Upper lobe of left lung (tissue), 6 donors: ENCODE measurements around the gene PIGU. TPM values are rescaled to one million over a fixed set of nuclear protein-coding genes. Genes with fewer than 3 reads are reported as not detected.

ENCODE experiments used
- ATAC-seq, 2 donors: fragments of 200-7000 bp; cut with Tn5 transposase; one replicate each; pipeline ENCODE4 v1.9.1; 2022; ENCODE audit warnings: mild to moderate bottlenecking in 2 of 2, moderate library complexity in 2 of 2; ENCODE audit not compliant: low FRiP score in 2 of 2
- DNase-seq, 2 donors: peaks; one replicate each; pipeline ENCODE4 v3.0.0-alpha.2; 2019 to 2020
- H3K27ac ChIP-seq, 4 donors: fragments of 200-600 bp; sonication (generic); one replicate each; pipeline ENCODE4 v1.5.1; 2016 to 2019
- H3K27me3 ChIP-seq, 4 donors: fragments of 200-600 bp; sonication (generic); one replicate each; pipeline ENCODE4 v1.5.1; 2017 to 2019
- H3K36me3 ChIP-seq, 4 donors: fragments of 200-600 bp; sonication (generic); one replicate each; pipeline ENCODE4 v1.5.1; 2016 to 2019
- H3K4me1 ChIP-seq, 4 donors: fragments of 200-600 bp; sonication (generic); one replicate each; pipeline ENCODE4 v1.5.1; 2018 to 2019
- H3K4me3 ChIP-seq, 4 donors: fragments of 200-600 bp; sonication (generic); one replicate each; pipeline ENCODE4 v1.5.1; 2017 to 2019; ENCODE audit warnings: mild to moderate bottlenecking in 2 of 4, moderate library complexity in 1 of 4
- H3K9me3 ChIP-seq, 4 donors: fragments of 200-600 bp; sonication (generic); one replicate each; pipeline ENCODE4 v1.5.1; 2018 to 2019
- CTCF ChIP-seq, 6 experiments: fragments of 450-650 bp in 4 of 6; fragments of 200-600 bp in 2 of 6; sonication (generic) in 2 of 6; IDR thresholded peaks; one replicate each; pipeline ENCODE4 v1.5.1; 2016 to 2019; ENCODE audit warnings: antibody characterized with exemption in 6 of 6
- EP300 ChIP-seq, 4 donors: sonication (generic); formaldehyde crosslinking; IDR thresholded peaks; one replicate each; pipeline ENCODE4 v1.5.1; 2017; ENCODE audit warnings: antibody characterized with exemption in 4 of 4, control low read depth in 2 of 4
- POLR2A ChIP-seq, 4 donors: fragments of 450-650 bp; IDR thresholded peaks; one replicate each; pipeline ENCODE4 v1.5.1; 2016 to 2017; ENCODE audit warnings: antibody characterized with exemption in 4 of 4, mild to moderate bottlenecking in 2 of 4
- POLR2AphosphoS5 ChIP-seq, 2 donors: sonication (generic); formaldehyde crosslinking; IDR thresholded peaks; one replicate each; pipeline ENCODE4 v1.5.1; 2017; ENCODE audit warnings: antibody characterized with exemption in 2 of 2
- WGBS, 2 donors: methylation state at CpG; one replicate each; pipeline ENCODE4 v1.1.5; 2017 to 2018; 5-methylcytosine and 5-hydroxymethylcytosine counted together
- total RNA-seq, 6 donors: library from RNA; depleted of rRNA in 4 of 6; stranded (reverse); fragments of >200 nt in 4 of 6; gene quantifications; one replicate each; pipeline versions ENCODE4 v1.1.0 to v1.2.1, GENCODE V29; 2016 to 2021
- donor health status: DM: no; HTN: no; CAD: no; lungs with moderate emphysema.
- donor health status: DM: no; HTN: yes; CAD: no; lungs with severe emphysema.

PIGU gene
- total RNA-seq, 6 donors from 2014 or later, result 8.0 to 17.1 (median 12.7) TPM

- ATAC-seq (no peak), DNase-seq (no peak)
- H3K4me3 ChIP-seq, result no peak overlapping the region
- H3K27me3 ChIP-seq, result no peaks in the 10 kb centered on the region
- peaks cover 0 to 4% (median 0%) of the 10 kb centered on the region in 4 donors for H3K4me1 ChIP-seq
- no peak overlapping the region for H3K27ac ChIP-seq
- H3K9me3 ChIP-seq, result no peaks in the 10 kb centered on the region
- H3K36me3 ChIP-seq, result peaks cover 0 to 25% (median 6%) of the 10 kb centered on the region in 4 donors
- WGBS, 2 donors, result 94 to 100% methylated on average over 1 of the region's 1 CpG
- TF ChIP-seq POLR2AphosphoS5 (IDR thresholded peaks at IDR 0.05) (no peak), POLR2A (IDR thresholded peaks at IDR 0.05) (no peak), CTCF (IDR thresholded peaks at IDR 0.05) (no peak), EP300 (IDR thresholded peaks at IDR 0.05) (no peak)
These were observed 47.0 kb downstream of the PIGU start for GRCh38 chr20:34629904-34630303.

- ATAC-seq (no peak), DNase-seq (no peak)
- Histone ChIP-seq H3K27ac (no peak overlapping the region), H3K36me3 (peaks cover 0 to 19% (median 6%) of the 10 kb centered on the region in 4 donors), H3K4me3 (no peak overlapping the region), H3K9me3 (no peaks in the 10 kb centered on the region), H3K27me3 (no peaks in the 10 kb centered on the region), H3K4me1 (peaks cover 0 to 4% (median 0%) of the 10 kb centered on the region in 4 donors)
- TF ChIP-seq CTCF (IDR thresholded peaks at IDR 0.05), result no peak
- TF ChIP-seq POLR2A (IDR thresholded peaks at IDR 0.05), result no peak
- TF ChIP-seq EP300 (IDR thresholded peaks at IDR 0.05), result no peak
- TF ChIP-seq POLR2AphosphoS5 (IDR thresholded peaks at IDR 0.05), result no peak
- WGBS, 2 donors, result 63 to 93% methylated on average over 1 of the region's 1 CpG
These were observed 47.5 kb downstream of the PIGU start for GRCh38 chr20:34629342-34629741.

- no peaks in the 10 kb centered on the region for H3K27me3 ChIP-seq
- 51 to 55% methylated on average over 2 of the region's 2 CpGs for WGBS, 2 donors
- ATAC-seq, result no peak
These were observed 48.9 kb downstream of the PIGU start for GRCh38 chr20:34628026-34628425.

GRCh38 chr20:34627458-34627857 lies 49.4 kb downstream of the PIGU start:
- Histone ChIP-seq H3K36me3 (peaks cover 0 to 1% (median 0%) of the 10 kb centered on the region in 4 donors), H3K4me1 (peaks cover 0 to 4% (median 0%) of the 10 kb centered on the region in 4 donors), H3K4me3 (no peak overlapping the region), H3K27me3 (no peaks in the 10 kb centered on the region), H3K9me3 (no peaks in the 10 kb centered on the region), H3K27ac (peak overlapping the region in 2 of 4 donors; percentile 9 to 27)
- DNase-seq (no peak), ATAC-seq (no peak)
- 69 to 78% methylated on average over 5 of the region's 5 CpGs for WGBS, 2 donors
- TF ChIP-seq POLR2A (IDR thresholded peaks at IDR 0.05) (no peak), CTCF (IDR thresholded peaks at IDR 0.05) (no peak), EP300 (IDR thresholded peaks at IDR 0.05) (no peak), POLR2AphosphoS5 (IDR thresholded peaks at IDR 0.05) (no peak)

More at GRCh38 chr20:34628026-34628425, 48.9 kb downstream of the PIGU start:
- Histone ChIP-seq H3K36me3 (peaks cover 0 to 6% (median 3%) of the 10 kb centered on the region in 4 donors), H3K27ac (peak overlapping the region in 2 of 4 donors; percentile 9 to 27), H3K4me1 (peaks cover 0 to 4% (median 0%) of the 10 kb centered on the region in 4 donors), H3K9me3 (no peaks in the 10 kb centered on the region), H3K4me3 (no peak overlapping the region)
- TF ChIP-seq POLR2A (IDR thresholded peaks at IDR 0.05), result no peak
- no peak for TF ChIP-seq POLR2AphosphoS5 (IDR thresholded peaks at IDR 0.05)
- TF ChIP-seq EP300 (IDR thresholded peaks at IDR 0.05), result no peak
- no peak for TF ChIP-seq CTCF (IDR thresholded peaks at IDR 0.05)
- DNase-seq, result no peak

GRCh38 chr20:34626992-34627391 lies 49.9 kb downstream of the PIGU start:
- ATAC-seq (no peak), DNase-seq (no peak)
- Histone ChIP-seq H3K36me3 (no peaks in the 10 kb centered on the region), H3K27me3 (no peaks in the 10 kb centered on the region), H3K4me3 (no peak overlapping the region), H3K4me1 (peaks cover 0 to 4% (median 0%) of the 10 kb centered on the region in 4 donors), H3K27ac (no peak overlapping the region), H3K9me3 (no peaks in the 10 kb centered on the region)
- TF ChIP-seq POLR2AphosphoS5 (IDR thresholded peaks at IDR 0.05) (no peak), CTCF (IDR thresholded peaks at IDR 0.05) (no peak), POLR2A (IDR thresholded peaks at IDR 0.05) (no peak), EP300 (IDR thresholded peaks at IDR 0.05) (no peak)
- WGBS, 2 donors, result 65 to 70% methylated on average over 2 of the region's 2 CpGs
